ENCODE data around the gene RALA.

Gene RALA

GRCh38 chr7:39614299-39614698, 9.1 kb upstream of the RALA start:
- no peak for DNase-seq (ENCODE audit: low read depth)

- DNase-seq (ENCODE audit: low read depth), result no peak
Observed at GRCh38 chr7:39615350-39615975, 7.9 kb upstream of the RALA start.

- no peak for DNase-seq (ENCODE audit: low read depth)
Observed at GRCh38 chr7:39616138-39616537, 7.2 kb upstream of the RALA start.

- no peak for DNase-seq (ENCODE audit: low read depth)
Observed at GRCh38 chr7:39617005-39617404, 6.4 kb upstream of the RALA start.

GRCh38 chr7:39618868-39619267, 4.5 kb upstream of the RALA start:
- no peak for DNase-seq (ENCODE audit: low read depth)

GRCh38 chr7:39620486-39620885, 2.9 kb upstream of the RALA start:
- no peak for DNase-seq (ENCODE audit: low read depth)

- DNase-seq (ENCODE audit: low read depth), result peak; percentile 82
Observed at GRCh38 chr7:39621261-39621660, 2.1 kb upstream of the RALA start.

GRCh38 chr7:39621784-39622411, 1.5 kb upstream of the RALA start:
- no peak for DNase-seq (ENCODE audit: low read depth)

- DNase-seq (ENCODE audit: low read depth), result no peak
Observed at GRCh38 chr7:39622609-39623008, 763 bp upstream of the RALA start.

GRCh38 chr7:39623732-39624441, 515 bp downstream of the RALA start:
- no peak for DNase-seq (ENCODE audit: low read depth)

GRCh38 chr7:39624442-39624807, 1.1 kb downstream of the RALA start:
- DNase-seq (ENCODE audit: low read depth), result no peak

- no peak for DNase-seq (ENCODE audit: low read depth)
Observed at GRCh38 chr7:39624935-39625694, 1.7 kb downstream of the RALA start.

- no peak for DNase-seq (ENCODE audit: low read depth)
Observed at GRCh38 chr7:39631736-39632308, 8.4 kb downstream of the RALA start.

- DNase-seq (ENCODE audit: low read depth), result no peak
Observed at GRCh38 chr7:39633563-39634477, 10.4 kb downstream of the RALA start.

- DNase-seq (ENCODE audit: low read depth), result no peak
Observed at GRCh38 chr7:39634478-39634805, 11.1 kb downstream of the RALA start.

- DNase-seq (ENCODE audit: low read depth), result no peak
Observed at GRCh38 chr7:39637400-39637799, 14.0 kb downstream of the RALA start.

GRCh38 chr7:39637963-39638485, 14.7 kb downstream of the RALA start:
- no peak for DNase-seq (ENCODE audit: low read depth)

GRCh38 chr7:39642896-39643295, 19.5 kb downstream of the RALA start:
- no peak for DNase-seq (ENCODE audit: low read depth)

GRCh38 chr7:39644170-39644569, 20.8 kb downstream of the RALA start:
- no peak for DNase-seq (ENCODE audit: low read depth)

GRCh38 chr7:39645482-39646407, 22.4 kb downstream of the RALA start:
- DNase-seq (ENCODE audit: low read depth), result no peak
